Measurements from ENCODE around the gene SLC2A9. TPM values are rescaled to one million over a fixed set of nuclear protein-coding genes. Genes with fewer than 3 reads are reported as not detected.

Gene SLC2A9
- total RNA-seq, 2 donors from 2014 or later = 0.95 to 1.9 TPM

- no peaks in the 10 kb centered on the region for H3K4me1 ChIP-seq (ENCODE audit: control insufficient read depth, insufficient read depth, low read length)
- H3K4me3 ChIP-seq (ENCODE audit: low read length) = no peak overlapping the region
- H3K9me3 ChIP-seq (ENCODE audit: control insufficient read depth, low read length) = no peaks in the 10 kb centered on the region
- Mint-ChIP-seq H3K27me3 (ENCODE audit: insufficient read depth) (peaks cover 66% of the 10 kb centered on the region), H3K4me3 (no peak overlapping the region), H3K27ac (no peak overlapping the region), H3K4me1 (peaks cover 12% of the 10 kb centered on the region), H3K36me3 (ENCODE audit: low read depth) (no peaks in the 10 kb centered on the region), H3K9me3 (peaks cover 11% of the 10 kb centered on the region)
- no peak overlapping the region for H3K27ac ChIP-seq (ENCODE audit: low read depth, low read length)
- no peaks in the 10 kb centered on the region for H3K36me3 ChIP-seq (ENCODE audit: control insufficient read depth, insufficient read depth, low read length)
- peaks cover 6% of the 10 kb centered on the region for H3K27me3 ChIP-seq (ENCODE audit: control insufficient read depth, insufficient read depth, low read length, poor library complexity, severe bottlenecking)
- WGBS, 2 experiments (ENCODE audit: insufficient coverage in 1 of 2, insufficient read length in 1 of 2) = 50% methylated on average over 1 of the region's 1 CpG; no CpG with 5 or more reads in 1 of the 2 experiments
- no peak overlapping the region for H3K9ac ChIP-seq (ENCODE audit: extremely low read depth, low read length, poor library complexity, severe bottlenecking)
- DNase-seq = no peak
- TF ChIP-seq, protein P1, sequence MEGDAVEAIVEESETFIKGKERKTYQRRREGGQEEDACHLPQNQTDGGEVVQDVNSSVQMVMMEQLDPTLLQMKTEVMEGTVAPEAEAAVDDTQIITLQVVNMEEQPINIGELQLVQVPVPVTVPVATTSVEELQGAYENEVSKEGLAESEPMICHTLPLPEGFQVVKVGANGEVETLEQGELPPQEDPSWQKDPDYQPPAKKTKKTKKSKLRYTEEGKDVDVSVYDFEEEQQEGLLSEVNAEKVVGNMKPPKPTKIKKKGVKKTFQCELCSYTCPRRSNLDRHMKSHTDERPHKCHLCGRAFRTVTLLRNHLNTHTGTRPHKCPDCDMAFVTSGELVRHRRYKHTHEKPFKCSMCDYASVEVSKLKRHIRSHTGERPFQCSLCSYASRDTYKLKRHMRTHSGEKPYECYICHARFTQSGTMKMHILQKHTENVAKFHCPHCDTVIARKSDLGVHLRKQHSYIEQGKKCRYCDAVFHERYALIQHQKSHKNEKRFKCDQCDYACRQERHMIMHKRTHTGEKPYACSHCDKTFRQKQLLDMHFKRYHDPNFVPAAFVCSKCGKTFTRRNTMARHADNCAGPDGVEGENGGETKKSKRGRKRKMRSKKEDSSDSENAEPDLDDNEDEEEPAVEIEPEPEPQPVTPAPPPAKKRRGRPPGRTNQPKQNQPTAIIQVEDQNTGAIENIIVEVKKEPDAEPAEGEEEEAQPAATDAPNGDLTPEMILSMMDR (conservative IDR thresholded peaks at IDR 0.05) = no peak
Measured at GRCh38 chr4:9976293-9976692, 45.0 kb downstream of the SLC2A9 start.

DNA sequence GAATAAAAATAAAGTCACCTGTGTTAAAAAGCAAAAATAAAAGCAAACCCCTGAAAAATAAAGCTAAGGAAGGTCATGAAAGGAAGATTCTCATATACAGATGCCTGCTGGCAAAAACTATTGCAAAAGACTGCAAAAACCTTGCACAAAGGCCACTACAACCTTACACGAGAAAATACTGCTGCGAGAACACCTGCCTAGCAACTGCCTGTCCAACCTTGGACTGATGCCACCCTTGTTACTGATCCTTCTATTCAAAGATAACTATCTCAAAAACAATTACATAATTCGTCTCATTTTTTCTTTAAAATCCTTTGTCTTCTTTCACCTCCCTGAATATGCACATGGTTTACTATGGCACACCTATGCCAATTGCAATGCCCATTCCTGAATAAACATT is 49.6 kb downstream of the SLC2A9 start:
- H3K4me3 Mint-ChIP-seq = no peak overlapping the region
- no peak overlapping the region for H3K9ac ChIP-seq (ENCODE audit: extremely low read depth, low read length, poor library complexity, severe bottlenecking)
- H3K4me1 ChIP-seq (ENCODE audit: control insufficient read depth, insufficient read depth, low read length) = no peaks in the 10 kb centered on the region
- H3K4me3 ChIP-seq (ENCODE audit: low read length) = no peak overlapping the region
- peaks cover 21% of the 10 kb centered on the region for H3K27me3 Mint-ChIP-seq (ENCODE audit: insufficient read depth)
- H3K9me3 ChIP-seq (ENCODE audit: control insufficient read depth, low read length) = no peaks in the 10 kb centered on the region
- H3K27ac ChIP-seq (ENCODE audit: low read depth, low read length) = no peak overlapping the region
- no peaks in the 10 kb centered on the region for H3K4me1 Mint-ChIP-seq
- peaks cover 19% of the 10 kb centered on the region for H3K9me3 Mint-ChIP-seq
- WGBS, 2 experiments (ENCODE audit: insufficient coverage in 1 of 2, insufficient read length in 1 of 2) = 78 to 95% methylated on average over 3 of the region's 3 CpGs
- no peaks in the 10 kb centered on the region for H3K36me3 Mint-ChIP-seq (ENCODE audit: low read depth)
- H3K27me3 ChIP-seq (ENCODE audit: control insufficient read depth, insufficient read depth, low read length, poor library complexity, severe bottlenecking) = peaks cover 6% of the 10 kb centered on the region
- H3K36me3 ChIP-seq (ENCODE audit: control insufficient read depth, insufficient read depth, low read length) = no peaks in the 10 kb centered on the region
- DNase-seq = no peak
- TF ChIP-seq, protein P1 (conservative IDR thresholded peaks at IDR 0.05) = no peak
- no peak overlapping the region for H3K27ac Mint-ChIP-seq

DNA sequence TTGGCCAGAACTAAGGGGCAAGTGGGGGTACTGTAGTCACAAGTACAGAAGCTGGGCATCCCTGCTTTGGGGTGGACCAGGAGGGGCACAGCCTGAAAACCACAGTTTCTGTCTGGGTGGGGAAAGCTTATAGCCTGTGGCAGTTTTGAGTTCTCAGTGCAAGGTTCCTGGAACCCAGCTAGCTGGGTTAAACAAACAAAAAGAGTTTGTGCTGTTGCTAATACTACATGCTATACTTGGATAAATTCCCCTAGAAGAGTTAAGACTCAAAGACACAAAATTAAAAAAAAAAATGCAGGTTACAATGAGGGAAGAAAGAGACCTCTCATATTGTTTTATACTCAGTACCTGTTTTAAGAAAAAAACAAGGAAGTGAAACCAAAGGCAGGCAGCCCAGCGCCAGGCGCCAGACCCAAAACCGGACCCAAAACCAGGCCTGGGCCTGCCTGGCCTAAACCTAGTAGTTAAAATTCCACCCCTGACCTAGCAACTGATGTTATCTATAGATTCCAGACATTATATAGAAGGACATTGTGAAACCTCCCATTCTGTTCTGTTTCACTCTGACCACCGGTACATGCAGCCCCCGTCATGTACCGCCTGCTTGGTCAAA is 50.8 kb downstream of the SLC2A9 start:
- peaks cover 9% of the 10 kb centered on the region for H3K27me3 Mint-ChIP-seq (ENCODE audit: insufficient read depth)
- H3K4me3 ChIP-seq (ENCODE audit: low read length) = no peak overlapping the region
- no peak overlapping the region for H3K27ac Mint-ChIP-seq
- H3K4me1 Mint-ChIP-seq = no peaks in the 10 kb centered on the region
- H3K9me3 ChIP-seq (ENCODE audit: control insufficient read depth, low read length) = no peaks in the 10 kb centered on the region
- H3K36me3 Mint-ChIP-seq (ENCODE audit: low read depth) = no peaks in the 10 kb centered on the region
- no peaks in the 10 kb centered on the region for H3K4me1 ChIP-seq (ENCODE audit: control insufficient read depth, insufficient read depth, low read length)
- H3K4me3 Mint-ChIP-seq = no peak overlapping the region
- no peaks in the 10 kb centered on the region for H3K36me3 ChIP-seq (ENCODE audit: control insufficient read depth, insufficient read depth, low read length)
- no peak overlapping the region for H3K9ac ChIP-seq (ENCODE audit: extremely low read depth, low read length, poor library complexity, severe bottlenecking)
- peaks cover 19% of the 10 kb centered on the region for H3K9me3 Mint-ChIP-seq
- 85 to 93% methylated on average over 3 to 6 of the region's 6 CpGs for WGBS, 2 experiments (ENCODE audit: insufficient coverage in 1 of 2, insufficient read length in 1 of 2)
- no peak for DNase-seq
- TF ChIP-seq, protein P1 (conservative IDR thresholded peaks at IDR 0.05) = no peak
- no peak overlapping the region for H3K27ac ChIP-seq (ENCODE audit: low read depth, low read length)
- no peaks in the 10 kb centered on the region for H3K27me3 ChIP-seq (ENCODE audit: control insufficient read depth, insufficient read depth, low read length, poor library complexity, severe bottlenecking)

Data from endodermal cell (in vitro differentiated cells).